IMR-90 (cell line): Measurements from ENCODE around the gene KCNJ10. TPM values are rescaled to one million over a fixed set of nuclear protein-coding genes. Genes with fewer than 3 reads are reported as not detected.

Source experiments
- ATAC-seq: fragments of 200-7000 bp; cut with Tn5 transposase; 2 replicates; pipeline ENCODE4 v1.9.1; 2020; ENCODE audit warnings: low read depth, mild to moderate bottlenecking, moderate library complexity
- BruUV-seq: library from RNA; stranded (reverse); fragments of 400-500 nt; replicated peaks from 2 replicates; lab custom pipeline; 2021; lab: Mats Ljungman, UMichigan
- CTCF ChIA-PET: fragments of 300-600 bp; formaldehyde crosslinking; extraction: SDS; loops from one replicate; lab custom pipeline; 2021; ENCODE audit warnings: antibody characterized with exemption; lab: Yijun Ruan, JAX
- POLR2A ChIA-PET: fragments of 300-600 bp; sonication (Branson Sonifier 250); formaldehyde crosslinking; loops from one replicate; lab custom pipeline; 2022; ENCODE audit warnings: antibody characterized with exemption; ENCODE audit not compliant: unreplicated experiment; lab: Charles Lee
- DNase-seq: peaks from one replicate; pipeline ENCODE4 v3.0.0; 2013
- H2AFZ ChIP-seq: replicated peaks from 2 replicates; pipeline ENCODE3; 2013; ENCODE audit warnings: low read length, mild to moderate bottlenecking; ENCODE audit not compliant: poor library complexity
- H2AK5ac ChIP-seq: 2 replicates; pipeline ENCODE4 v1.6.1; 2013; ENCODE audit warnings: low read depth, low read length, inconsistent platforms
- H2AK9ac ChIP-seq: replicated peaks from 2 replicates; pipeline ENCODE3; 2013; ENCODE audit warnings: mild to moderate bottlenecking, low read depth, low read length, moderate library complexity; ENCODE audit not compliant: poor library complexity
- H2BK120ac ChIP-seq: 2 replicates; pipeline ENCODE4 v1.6.1; 2013; ENCODE audit warnings: low read depth, low read length, inconsistent platforms
- H2BK15ac ChIP-seq: 3 replicates; pipeline ENCODE4 v1.6.1; 2013; ENCODE audit warnings: low read depth, low read length, inconsistent platforms
- H2BK20ac ChIP-seq: 2 replicates; pipeline ENCODE4 v1.6.1; 2013; ENCODE audit warnings: low read depth, mild to moderate bottlenecking, inconsistent platforms, low read length, moderate library complexity
- H2BK5ac ChIP-seq: 2 replicates; pipeline ENCODE4 v1.6.1; 2013; ENCODE audit warnings: mild to moderate bottlenecking, low read depth, low read length, inconsistent platforms; ENCODE audit not compliant: poor library complexity, severe bottlenecking
- H3K14ac ChIP-seq: replicated peaks from 2 replicates; pipeline ENCODE4 v1.6.1; 2013; ENCODE audit warnings: low read depth, low read length, inconsistent platforms
- H3K18ac ChIP-seq: 2 replicates; pipeline ENCODE4 v1.6.1; 2013; ENCODE audit warnings: low read depth, low read length, control low read depth
- H3K23ac ChIP-seq: 2 replicates; pipeline ENCODE4 v1.6.1; 2013; ENCODE audit warnings: low read depth, low read length, inconsistent platforms
- H3K27ac ChIP-seq: 2 replicates; pipeline ENCODE4 v1.5.1; 2013; ENCODE audit warnings: mild to moderate bottlenecking, control low read depth, low read length; ENCODE audit not compliant: insufficient read depth
- H3K27me3 ChIP-seq: 2 replicates; pipeline ENCODE4 v1.6.1; 2013; ENCODE audit warnings: low read length; ENCODE audit not compliant: control insufficient read depth, insufficient read depth
- H3K36me3 ChIP-seq: 2 replicates; pipeline ENCODE4 v1.6.1; 2013; ENCODE audit warnings: low read length, mixed read lengths; ENCODE audit not compliant: control insufficient read depth, insufficient read depth
- H3K4ac ChIP-seq: 2 replicates; pipeline ENCODE4 v1.6.1; 2013; ENCODE audit warnings: low read depth, low read length, inconsistent platforms
- H3K4me1 ChIP-seq: 2 replicates; pipeline ENCODE4 v1.6.1; 2013; ENCODE audit warnings: low read length, mixed read lengths; ENCODE audit not compliant: control insufficient read depth, insufficient read depth
- H3K4me2 ChIP-seq: 2 replicates; pipeline ENCODE4 v1.6.1; 2013; ENCODE audit warnings: low read depth, mild to moderate bottlenecking, control low read depth, low read length, moderate library complexity
- H3K4me3 ChIP-seq: 2 replicates; pipeline ENCODE4 v1.5.1; 2013; ENCODE audit warnings: low read depth, mild to moderate bottlenecking, control low read depth, low read length, moderate library complexity; ENCODE audit not compliant: insufficient read depth
- H3K56ac ChIP-seq: 2 replicates; pipeline ENCODE4 v1.6.1; 2013; ENCODE audit warnings: low read length, inconsistent platforms; ENCODE audit not compliant: insufficient read depth; ENCODE audit errors: extremely low read depth
- H3K79me1 ChIP-seq, 2 experiments: 2 replicates each; pipeline ENCODE4 v1.6.1; 2013; ENCODE audit warnings: low read length in 2 of 2, inconsistent platforms in 1 of 2, low read depth in 1 of 2
- H3K9ac ChIP-seq: 2 replicates; pipeline ENCODE4 v1.6.1; 2013; ENCODE audit warnings: low read depth, low read length, control low read depth
- H3K9me1 ChIP-seq: 2 replicates; pipeline ENCODE4 v1.6.1; 2013; ENCODE audit warnings: low read length, inconsistent platforms; ENCODE audit not compliant: insufficient read depth
- H3K9me3 ChIP-seq: 2 replicates; pipeline ENCODE4 v1.6.1; 2013; ENCODE audit warnings: low read length; ENCODE audit not compliant: control insufficient read depth, insufficient read depth
- H4K20me1 ChIP-seq: 2 replicates; pipeline ENCODE4 v1.6.1; 2013; ENCODE audit warnings: low read length, inconsistent platforms; ENCODE audit not compliant: insufficient read depth
- H4K5ac ChIP-seq: 2 replicates; pipeline ENCODE4 v1.6.1; 2013; ENCODE audit warnings: mild to moderate bottlenecking, low read depth, low read length, control low read depth
- H4K8ac ChIP-seq, 2 experiments: 2 replicates each; pipeline ENCODE4 v1.6.1; 2013; ENCODE audit warnings: low read depth in 2 of 2, low read length in 2 of 2, control low read depth in 1 of 2, inconsistent platforms in 1 of 2
- H4K91ac ChIP-seq: 2 replicates; pipeline ENCODE4 v1.6.1; 2013; ENCODE audit warnings: low read depth, low read length, inconsistent platforms; ENCODE audit not compliant: insufficient read depth
- CEBPB ChIP-seq: IDR thresholded peaks from 2 replicates; pipeline ENCODE4 v1.6.1; 2012; ENCODE audit warnings: low read depth, low read length, improper control_type of control experiment
- CHD1 ChIP-seq: IDR thresholded peaks from 2 replicates; pipeline ENCODE4 v1.6.1; 2012; ENCODE audit warnings: low read depth, low read length, improper control_type of control experiment
- CTCF ChIP-seq: conservative IDR thresholded peaks from 2 replicates; pipeline ENCODE4 v1.5.1; 2012; ENCODE audit warnings: mild to moderate bottlenecking, low read depth, low read length, improper control_type of control experiment
- FOS ChIP-seq: fragments of 150-350 bp; IDR thresholded peaks from 2 replicates; pipeline ENCODE4 v1.6.1; 2016; ENCODE audit warnings: low read depth, low read length
- MAFK ChIP-seq: IDR thresholded peaks from 2 replicates; pipeline ENCODE4 v1.6.1; 2012; ENCODE audit warnings: low read depth, low read length, improper control_type of control experiment
- MAZ ChIP-seq: IDR thresholded peaks from 2 replicates; pipeline ENCODE4 v1.6.1; 2012; ENCODE audit warnings: low read depth, mild to moderate bottlenecking, low read length, improper control_type of control experiment, moderate library complexity, borderline replicate concordance
- MXI1 ChIP-seq: IDR thresholded peaks from 2 replicates; pipeline ENCODE4 v1.6.1; 2012; ENCODE audit warnings: low read depth, mild to moderate bottlenecking, low read length, moderate library complexity, borderline replicate concordance
- NFE2L2 ChIP-seq: fragments of 150-350 bp; IDR thresholded peaks from 2 replicates; pipeline ENCODE4 v1.6.1; 2016; ENCODE audit warnings: low read depth, mild to moderate bottlenecking, low read length
- POLR2A ChIP-seq: IDR thresholded peaks from 2 replicates; pipeline ENCODE4 v1.6.1; 2012; ENCODE audit warnings: mild to moderate bottlenecking, low read depth, low read length
- RAD21 ChIP-seq: IDR thresholded peaks from 2 replicates; pipeline ENCODE4 v1.6.1; 2012; ENCODE audit warnings: low read length, improper control_type of control experiment
- RFX5 ChIP-seq: IDR thresholded peaks from 2 replicates; pipeline ENCODE4 v1.8.0; 2012; ENCODE audit warnings: low read depth, mild to moderate bottlenecking, low read length, moderate library complexity
- SMC3 ChIP-seq: fragments of 150-350 bp; IDR thresholded peaks from 2 replicates; pipeline ENCODE4 v1.6.1; 2016; ENCODE audit warnings: low read depth, mild to moderate bottlenecking, antibody characterized with exemption, low read length, moderate library complexity
- WGBS, 2 experiments: methylation state at CpG; one replicate each; pipeline versions ENCODE4 v1.1.5 to v1.1.7; 2013; ENCODE audit warnings: missing lambda C conversion rate in 2 of 2; ENCODE audit not compliant: insufficient read length in 1 of 2; ENCODE audit errors: extremely low coverage in 2 of 2; 5-methylcytosine and 5-hydroxymethylcytosine counted together
- dilution Hi-C: fragments of 300-500 bp; cut with HindIII; formaldehyde crosslinking; loops from one replicate; pipeline ENCODE4 v1.14.3; 2018; ENCODE audit warnings: low sequenced_read_pairs; ENCODE audit not compliant: unreplicated experiment
- in situ Hi-C: fragments of 300-500 bp; cut with MboI; formaldehyde crosslinking; loops from 3 replicates; pipeline ENCODE4 v1.14.3; 2019; ENCODE audit warnings: low sequenced_read_pairs, inconsistent platforms, mixed read lengths
- intact Hi-C: fragments of 100-400 bp; cut with micrococcal nuclease; formaldehyde crosslinking; loops from 2 replicates; pipeline ENCODE4 v1.10.0; 2022
- polyA plus RNA-seq, 3 experiments: library from polyadenylated mRNA; depleted of rRNA; stranded (reverse); fragments of >200 nt; gene quantifications; 2 replicates each; pipeline ENCODE4 v1.2.3, GENCODE V29; 2012; ENCODE audit warnings: low replicate concordance in 1 of 3
- total RNA-seq: library from RNA; depleted of rRNA; stranded (reverse); fragments of >200 nt; gene quantifications from 2 replicates; pipeline ENCODE4 v1.2.3, GENCODE V29; 2012
- TF ChIP-seq, protein P1 (sequence below): fragments of 150-350 bp; IDR thresholded peaks from 2 replicates; pipeline ENCODE4 v1.6.1; 2016; ENCODE audit warnings: low read depth, mild to moderate bottlenecking, low read length, moderate library complexity, borderline replicate concordance
- TF ChIP-seq, protein P2 (sequence below): fragments of 150-350 bp; IDR thresholded peaks from 2 replicates; pipeline ENCODE4 v1.6.1; 2017; ENCODE audit warnings: mild to moderate bottlenecking, antibody characterized with exemption, low read length, low read depth

Gene KCNJ10
- total and polyA plus RNA-seq, 2 of the 4 experiments (the other 2 are of a cell fraction): not detected

- H3K79me1 ChIP-seq: no peaks in the 10 kb centered on the region
- TF ChIP-seq, protein P1, sequence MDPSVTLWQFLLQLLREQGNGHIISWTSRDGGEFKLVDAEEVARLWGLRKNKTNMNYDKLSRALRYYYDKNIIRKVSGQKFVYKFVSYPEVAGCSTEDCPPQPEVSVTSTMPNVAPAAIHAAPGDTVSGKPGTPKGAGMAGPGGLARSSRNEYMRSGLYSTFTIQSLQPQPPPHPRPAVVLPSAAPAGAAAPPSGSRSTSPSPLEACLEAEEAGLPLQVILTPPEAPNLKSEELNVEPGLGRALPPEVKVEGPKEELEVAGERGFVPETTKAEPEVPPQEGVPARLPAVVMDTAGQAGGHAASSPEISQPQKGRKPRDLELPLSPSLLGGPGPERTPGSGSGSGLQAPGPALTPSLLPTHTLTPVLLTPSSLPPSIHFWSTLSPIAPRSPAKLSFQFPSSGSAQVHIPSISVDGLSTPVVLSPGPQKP: no peak
- TF ChIP-seq FOS (no peak), RFX5 (no peak), POLR2A (no peak), CTCF (no peak), CHD1 (no peak), RAD21 (no peak), MAFK (no peak), MAZ (no peak), MXI1 (no peak), SMC3 (no peak), CEBPB (no peak), NFE2L2 (no peak)
- TF ChIP-seq, protein P2, sequence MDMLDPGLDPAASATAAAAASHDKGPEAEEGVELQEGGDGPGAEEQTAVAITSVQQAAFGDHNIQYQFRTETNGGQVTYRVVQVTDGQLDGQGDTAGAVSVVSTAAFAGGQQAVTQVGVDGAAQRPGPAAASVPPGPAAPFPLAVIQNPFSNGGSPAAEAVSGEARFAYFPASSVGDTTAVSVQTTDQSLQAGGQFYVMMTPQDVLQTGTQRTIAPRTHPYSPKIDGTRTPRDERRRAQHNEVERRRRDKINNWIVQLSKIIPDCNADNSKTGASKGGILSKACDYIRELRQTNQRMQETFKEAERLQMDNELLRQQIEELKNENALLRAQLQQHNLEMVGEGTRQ: no peak
- no peak overlapping the region for H3K4ac ChIP-seq
- H3K9me1 ChIP-seq: no peaks in the 10 kb centered on the region
- H2BK20ac ChIP-seq: no peak overlapping the region
- H2AFZ ChIP-seq: no peak overlapping the region
- no peak overlapping the region for H3K9ac ChIP-seq
- H2BK15ac ChIP-seq: no peak overlapping the region
- no peak overlapping the region for H2BK120ac ChIP-seq
- no CpG with 5 or more reads among the region's 3 CpGs for WGBS, 2 experiments
- H4K8ac ChIP-seq: no peak overlapping the region
- H3K27me3 ChIP-seq: no peaks in the 10 kb centered on the region; the same call in 1 of the 2 replicates
- H3K4me1 ChIP-seq: peaks cover 3% of the 10 kb centered on the region; the same call in 1 of the 2 replicates
- dilution Hi-C loops (no loop called here), in situ Hi-C loops (no loop called here), intact Hi-C loops (no loop called here)
- H3K27ac ChIP-seq: no peak overlapping the region
- no peak overlapping the region for H3K14ac ChIP-seq
- H3K18ac ChIP-seq: no peak overlapping the region
- no peak overlapping the region for H3K56ac ChIP-seq
- H4K20me1 ChIP-seq: no peaks in the 10 kb centered on the region
- no peaks in the 10 kb centered on the region for H3K9me3 ChIP-seq
- no peak overlapping the region for H2AK5ac ChIP-seq
- POLR2A ChIA-PET: no interaction called here
- DNase-seq (no peak), ATAC-seq (no peak)
- no peak overlapping the region for H4K5ac ChIP-seq
- H3K4me2 ChIP-seq: no peak overlapping the region
- BruUV-seq: no TSS peak
- no peak overlapping the region for H2BK5ac ChIP-seq
- H2AK9ac ChIP-seq: no peak overlapping the region
- H4K91ac ChIP-seq: no peak overlapping the region
- no peak overlapping the region for H3K23ac ChIP-seq
- no peak overlapping the region for H3K4me3 ChIP-seq
- no peaks in the 10 kb centered on the region for H3K36me3 ChIP-seq
- CTCF ChIA-PET: interaction anchor here (1.0 kb wide), 1 partner anchor 13 kb away, joined by 3 read pairs; no protein-coding TSS in a partner anchor
These were observed 111.1 kb downstream of the KCNJ10 start for GRCh38 chr1:159958719-159959380.
